Activated CD8-positive, alpha-beta memory T cell treated with anti-CD3 and anti-CD28 coated beads for 24 hours (primary cell): ENCODE results near the gene GUCD1.
A peak's percentile ranks its signal among the peaks of the same experiment; 100 is the strongest.
"Not testable (repeated sequence)": the region's sequence is repeated elsewhere in the genome, so short reads cannot be mapped to it uniquely, and the experiment has no call there.

ENCODE experiments used
- DNase-seq: peaks from one replicate; pipeline ENCODE4 v3.0.0-alpha.2; 2020

The GUCD1 gene

GRCh38 chr22:24554313-24555164 is at the start of gene GUCD1:
Gene GUCD1, minus strand, starts transcription at chr22:24555138. Its CDS starts 147 bp downstream, at chr22:24554991.
- peak; percentile 74 for DNase-seq

DNA sequence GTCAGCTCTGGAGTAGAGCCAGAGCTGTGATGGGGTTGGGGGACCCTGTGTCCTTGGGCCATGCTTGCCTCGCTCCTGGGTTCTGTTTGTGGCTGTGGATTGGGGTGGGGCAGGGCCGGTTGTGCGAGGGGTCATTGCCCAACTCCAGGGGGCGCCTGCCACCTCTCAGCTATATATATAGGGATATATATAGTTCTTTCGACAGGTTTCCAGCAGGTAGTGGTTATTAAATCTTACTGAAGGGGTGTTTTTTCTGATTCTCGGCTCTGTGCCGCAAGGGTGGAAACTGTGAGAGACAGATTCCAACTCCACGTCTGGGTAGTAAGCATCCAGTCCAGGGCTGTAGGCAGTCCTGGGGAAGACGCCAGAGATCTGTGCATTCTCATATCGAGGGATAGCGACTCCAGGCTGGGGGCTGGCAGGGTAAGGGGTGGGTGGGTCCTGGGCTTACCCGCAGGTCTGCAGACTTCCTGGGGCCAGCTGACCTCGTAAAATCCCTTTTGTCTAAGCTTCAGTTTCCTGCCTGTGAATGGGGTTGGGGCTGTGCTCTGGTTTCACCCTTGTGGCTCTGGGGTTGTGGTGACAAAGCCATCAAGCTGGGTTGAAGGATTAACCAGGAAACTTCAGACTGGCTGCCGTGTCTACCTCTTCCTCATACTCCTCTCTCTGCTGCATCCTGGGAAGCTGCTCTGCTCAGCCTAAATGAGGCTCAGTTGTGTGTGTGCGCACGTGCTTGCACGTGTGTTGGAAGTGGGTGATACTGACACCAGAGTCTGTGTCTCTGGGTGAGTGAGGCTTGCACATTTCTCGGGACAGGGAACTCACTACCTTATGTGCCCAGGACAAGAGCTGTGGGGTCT is 49.1 kb upstream of the GUCD1 start:
- DNase-seq = not testable (repeated sequence)

- not testable (repeated sequence) for DNase-seq
These were observed 48.2 kb upstream of the GUCD1 start, which contains the start of gene GGT1 for GRCh38 chr22:24602847-24603769. Gene GGT1, plus strand, starts transcription at chr22:24603193. Its CDS starts 7,889 bp downstream, at chr22:24611082.

GRCh38 chr22:24602105-24602749 is 47.3 kb upstream of the GUCD1 start:
- not testable (repeated sequence) for DNase-seq

DNA sequence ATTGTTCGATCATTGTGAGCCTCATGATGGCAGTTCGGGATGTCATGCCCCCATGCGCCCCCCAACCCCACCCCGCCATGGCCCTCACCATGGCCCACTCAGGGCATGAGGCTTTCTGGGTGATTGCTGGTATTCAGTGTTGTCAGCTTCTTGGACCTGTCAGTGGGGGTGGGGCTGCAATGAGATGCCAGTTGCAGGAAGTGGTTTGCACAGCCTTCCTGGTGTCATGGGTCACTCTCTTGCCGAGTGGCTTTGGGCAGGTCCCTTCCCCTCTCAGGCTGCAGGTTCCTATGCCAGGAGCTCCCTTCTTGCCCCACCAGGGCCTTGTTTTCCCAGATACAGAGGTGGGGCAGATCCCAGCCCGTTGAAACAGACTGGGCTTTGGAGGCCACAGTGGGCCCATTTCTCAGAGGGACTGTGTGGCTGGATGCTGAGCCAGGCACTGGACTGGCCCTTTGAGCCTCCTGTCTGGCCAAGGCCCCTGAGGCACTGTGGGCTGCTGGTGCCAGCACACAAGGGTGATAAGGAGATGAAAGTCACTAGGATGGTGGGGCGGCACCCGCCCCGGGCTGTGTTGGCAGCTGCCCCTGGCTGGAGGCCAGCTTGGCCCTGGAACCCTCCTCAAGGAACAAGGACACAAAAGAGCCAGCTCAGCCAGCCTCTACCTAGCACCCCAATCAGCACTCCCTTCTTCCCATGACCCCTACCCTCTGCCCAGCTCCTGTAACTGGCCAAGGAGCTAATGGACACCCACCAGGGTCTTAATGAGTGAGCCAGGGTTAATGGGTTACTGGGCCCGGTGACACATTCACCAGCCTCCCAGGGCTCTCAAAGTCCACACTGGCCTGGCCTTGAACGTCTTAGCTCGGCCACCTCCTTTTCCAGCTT is 46.5 kb upstream of the GUCD1 start:
- no peak for DNase-seq

- DNase-seq = not testable (repeated sequence)
These were observed 45.2 kb upstream of the GUCD1 start for GRCh38 chr22:24599958-24600715.

- DNase-seq = no peak
These were observed 44.6 kb upstream of the GUCD1 start for GRCh38 chr22:24599514-24599913.

GRCh38 chr22:24597076-24597475 is 42.1 kb upstream of the GUCD1 start:
- not testable (repeated sequence) for DNase-seq

- no peak for DNase-seq
These were observed 40.9 kb upstream of the GUCD1 start for GRCh38 chr22:24595863-24596262.

GRCh38 chr22:24595228-24595627 is 40.3 kb upstream of the GUCD1 start:
- DNase-seq = no peak

- no peak for DNase-seq
These were observed 39.7 kb upstream of the GUCD1 start for GRCh38 chr22:24594569-24595120.

DNA sequence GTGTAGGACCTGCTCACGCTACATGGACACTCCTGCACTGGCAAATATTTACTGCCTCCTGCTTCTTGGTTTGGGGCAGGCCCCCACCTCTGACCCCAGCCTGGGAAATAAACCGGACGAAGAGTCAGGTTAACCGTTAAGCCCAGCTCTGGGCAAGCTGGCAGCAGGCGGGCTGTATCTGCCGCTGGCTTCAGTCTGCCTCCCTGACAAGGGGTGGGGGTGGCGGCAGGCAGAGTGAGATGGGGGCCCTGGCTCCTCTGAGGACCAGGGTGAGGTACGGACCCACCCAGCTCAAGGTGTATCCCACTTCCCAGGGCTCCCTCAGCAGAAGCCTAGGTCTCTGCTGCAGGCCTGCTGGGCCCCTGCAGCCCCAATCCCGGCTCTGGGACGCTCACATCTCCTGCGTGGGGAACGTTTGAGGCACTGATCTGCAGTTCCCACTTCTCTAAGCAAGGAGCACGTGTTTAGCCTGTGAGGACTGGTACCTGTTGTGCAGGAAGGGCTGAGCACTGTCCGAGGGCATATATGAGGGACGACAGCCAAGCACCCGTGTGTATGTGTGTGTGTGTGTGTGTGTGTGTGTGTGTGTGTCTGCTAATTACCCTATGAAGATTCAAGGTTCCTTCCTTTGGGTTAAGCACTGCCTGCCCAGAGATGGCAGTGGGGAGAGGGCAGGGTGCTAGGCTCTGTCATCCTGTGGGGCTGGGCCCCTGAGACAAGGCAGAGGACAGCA is 39.1 kb upstream of the GUCD1 start:
- no peak for DNase-seq

DNA sequence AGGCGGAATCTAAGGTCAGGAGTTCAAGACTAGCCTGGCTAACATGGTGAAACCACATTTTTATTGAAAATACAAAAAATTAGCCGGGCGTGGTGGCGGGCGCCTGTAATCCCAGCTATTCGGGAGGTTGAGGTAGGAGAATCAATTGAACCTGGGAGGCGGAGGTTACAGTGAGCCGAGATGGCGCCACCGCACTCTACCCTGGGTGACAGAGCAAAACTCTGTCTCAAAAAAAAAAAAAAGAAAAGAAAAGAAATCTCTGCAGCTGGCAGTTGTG is 38.6 kb upstream of the GUCD1 start:
- not testable (repeated sequence) for DNase-seq

GRCh38 chr22:24592851-24593558 is 38.1 kb upstream of the GUCD1 start, which contains the start of gene LRRC75B:
Gene LRRC75B, minus strand, starts transcription at chr22:24593073. Its CDS starts 34 bp downstream, at chr22:24593039.
- peak; percentile 75 for DNase-seq

DNA sequence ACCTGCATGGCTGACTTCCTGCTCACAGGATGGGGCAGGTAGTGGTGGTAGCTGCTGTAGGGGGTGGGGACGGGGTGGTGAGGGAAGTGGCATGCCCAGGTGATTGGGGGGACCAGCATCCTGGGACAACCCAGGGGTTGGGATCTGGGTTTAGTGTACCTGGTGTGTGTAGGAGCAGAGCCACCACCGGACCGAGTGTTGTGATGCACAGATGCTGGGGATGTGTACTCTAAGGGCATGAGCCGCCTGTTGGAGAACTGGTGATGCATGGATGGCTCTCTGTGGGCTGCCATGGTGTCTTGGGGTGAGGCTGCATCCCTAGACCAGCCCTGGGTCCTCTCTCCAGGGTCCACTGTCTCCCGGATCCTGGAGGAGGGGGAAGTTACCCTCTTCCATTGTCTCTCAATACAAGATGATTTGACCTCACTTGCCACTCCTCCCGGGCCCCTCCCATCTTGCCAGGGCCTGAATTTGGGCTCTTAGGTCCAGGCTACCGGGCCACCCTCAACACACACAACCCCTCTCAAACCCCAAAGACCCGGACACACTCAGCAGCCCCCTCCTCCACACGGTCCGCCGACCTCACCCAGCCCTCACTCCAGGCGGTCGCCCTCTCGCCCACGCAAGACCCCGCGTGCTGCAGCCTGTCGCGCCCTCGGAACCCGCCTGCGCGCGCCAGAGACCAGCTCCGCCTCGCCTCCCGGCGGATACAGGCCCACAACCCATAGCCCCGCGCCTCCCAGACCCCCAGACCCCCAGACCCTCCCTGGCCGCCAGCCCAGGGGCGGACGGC is 37.3 kb upstream of the GUCD1 start:
- no peak for DNase-seq

DNA sequence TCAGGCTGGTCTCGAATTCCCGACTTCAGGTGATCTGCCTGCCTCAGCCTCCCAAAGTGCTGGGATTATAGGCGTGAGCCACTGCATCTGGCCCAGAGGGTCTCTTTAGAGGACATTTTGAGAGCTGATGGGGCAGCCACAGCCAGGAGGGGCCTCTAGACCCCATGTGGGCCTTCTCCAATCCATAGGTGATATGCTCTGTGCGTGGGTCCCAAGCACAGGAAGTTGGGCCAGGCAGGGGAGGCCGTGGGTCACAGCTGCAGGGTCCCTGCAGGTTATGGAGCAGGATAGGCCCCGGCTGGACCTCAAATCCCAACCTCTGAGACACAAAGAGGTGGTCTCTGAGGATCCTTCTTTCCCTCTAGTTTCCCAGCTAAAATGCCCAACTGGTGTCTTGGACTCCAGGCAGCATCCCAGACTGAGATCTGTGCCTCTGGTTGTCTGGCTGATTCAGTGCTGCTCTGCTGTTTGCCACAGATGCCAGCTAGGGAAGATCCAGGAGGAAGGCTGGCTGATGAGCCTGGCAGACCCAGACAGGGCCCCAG is 36.4 kb upstream of the GUCD1 start:
- DNase-seq = no peak

GRCh38 chr22:24590596-24591173 is 35.7 kb upstream of the GUCD1 start:
- DNase-seq = no peak
